Measurements from ENCODE around the gene ZNF282.

Gene ZNF282

GRCh38 chr7:149188637-149189259 is 6.6 kb upstream of the ZNF282 start:
- no peak for DNase-seq (ENCODE audit: low read depth in 2 of 2, low spot score in 1 of 2)

DNA sequence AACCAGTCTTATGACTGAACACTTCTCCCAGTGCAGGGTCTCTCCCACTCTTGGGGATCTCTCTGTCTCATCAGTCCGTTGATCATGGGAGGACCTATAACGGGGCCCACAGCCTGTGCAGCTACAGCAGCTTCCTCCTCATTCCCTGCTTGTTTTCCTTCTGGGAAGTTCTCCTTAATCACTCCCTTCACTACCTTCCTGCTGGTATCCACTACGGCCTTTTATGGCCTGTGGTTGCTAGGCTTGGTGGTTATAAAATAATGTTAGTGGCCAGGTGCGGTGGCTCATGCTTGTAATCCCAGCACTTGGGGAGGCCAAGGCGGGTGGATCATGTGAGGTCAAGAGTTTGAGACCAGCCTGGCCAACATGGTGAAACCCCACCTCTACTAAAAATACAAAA is 3.5 kb upstream of the ZNF282 start:
- no peak for DNase-seq (ENCODE audit: low read depth in 2 of 2, low spot score in 1 of 2)

DNA sequence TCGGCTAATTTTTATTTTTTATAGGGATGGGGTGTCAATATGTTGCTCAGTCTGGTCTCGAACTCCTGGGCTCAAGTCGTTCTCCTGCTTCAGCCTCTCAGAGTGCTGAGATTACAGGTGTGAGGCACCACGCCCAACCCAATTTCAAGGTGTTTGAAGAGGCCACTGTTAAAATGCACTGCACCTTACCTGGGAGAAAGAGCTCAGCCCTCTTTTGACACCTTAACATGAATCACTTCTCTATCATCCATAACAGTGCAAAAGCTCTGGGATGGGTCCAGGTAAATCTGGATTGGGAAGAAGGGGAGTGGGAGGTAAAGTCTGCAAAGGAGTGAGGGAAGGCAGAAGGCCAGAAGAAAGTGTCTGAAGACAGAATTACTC is 557 bp upstream of the ZNF282 start:
- DNase-seq (ENCODE audit: low read depth in 2 of 2, low spot score in 1 of 2) = no peak

GRCh38 chr7:149196151-149196704 is 882 bp downstream of the ZNF282 start:
- no peak for DNase-seq (ENCODE audit: low read depth in 2 of 2, low spot score in 1 of 2)

- DNase-seq (ENCODE audit: low read depth in 2 of 2, low spot score in 1 of 2) = no peak
Observed at GRCh38 chr7:149196705-149197171, 1.4 kb downstream of the ZNF282 start.

DNA sequence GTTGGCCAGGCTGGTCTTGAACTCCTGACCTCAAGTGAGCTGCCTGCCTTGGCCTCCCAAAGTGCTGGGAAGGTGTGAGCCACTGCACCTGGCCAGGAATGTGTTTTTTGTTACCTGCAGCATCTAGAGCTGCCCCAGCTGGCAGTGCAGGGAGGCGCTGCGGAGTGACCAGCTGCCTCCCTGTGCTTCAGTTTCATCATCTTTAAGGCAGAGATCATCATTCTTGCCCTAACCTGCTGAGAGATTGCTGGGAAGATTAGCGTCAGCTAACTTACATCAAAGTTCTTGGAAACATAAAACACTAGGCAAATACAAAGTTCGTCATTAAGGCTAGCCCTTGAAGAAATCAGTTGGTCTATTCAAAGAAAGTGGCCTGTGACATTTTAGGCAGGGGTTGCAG is 2.3 kb downstream of the ZNF282 start:
- no peak for DNase-seq (ENCODE audit: low read depth in 2 of 2, low spot score in 1 of 2)

DNA sequence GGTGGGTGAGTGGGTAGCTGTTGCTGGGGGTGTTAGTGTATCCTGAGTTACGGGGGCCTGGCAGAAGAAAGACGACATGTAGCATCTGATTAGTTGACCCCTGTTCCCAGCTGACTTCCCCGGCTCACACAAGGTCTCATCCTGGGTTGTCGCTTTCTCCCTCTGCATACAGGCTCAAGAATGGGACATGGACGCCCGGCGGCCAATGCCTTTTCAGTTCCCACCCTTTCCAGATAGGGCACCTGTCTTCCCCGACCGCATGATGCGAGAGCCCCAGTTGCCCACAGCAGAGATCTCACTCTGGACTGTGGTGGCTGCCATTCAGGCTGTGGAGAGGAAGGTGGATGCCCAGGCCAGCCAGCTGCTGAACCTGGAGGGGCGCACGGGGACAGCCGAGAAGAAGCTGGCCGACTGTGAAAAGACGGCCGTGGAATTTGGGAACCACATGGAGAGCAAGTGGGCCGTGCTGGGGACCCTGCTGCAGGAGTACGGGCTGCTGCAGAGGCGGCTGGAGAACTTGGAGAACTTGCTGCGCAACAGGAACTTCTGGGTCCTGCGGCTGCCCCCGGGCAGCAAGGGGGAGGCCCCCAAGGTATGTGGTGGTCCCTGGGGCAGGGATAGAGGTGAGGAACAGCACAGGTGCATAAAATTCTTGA is 2.9 kb downstream of the ZNF282 start:
- DNase-seq (ENCODE audit: low read depth in 2 of 2, low spot score in 1 of 2) = no peak

- DNase-seq (ENCODE audit: low read depth in 2 of 2, low spot score in 1 of 2) = no peak
Observed at GRCh38 chr7:149199234-149199995, 4.1 kb downstream of the ZNF282 start.

DNA sequence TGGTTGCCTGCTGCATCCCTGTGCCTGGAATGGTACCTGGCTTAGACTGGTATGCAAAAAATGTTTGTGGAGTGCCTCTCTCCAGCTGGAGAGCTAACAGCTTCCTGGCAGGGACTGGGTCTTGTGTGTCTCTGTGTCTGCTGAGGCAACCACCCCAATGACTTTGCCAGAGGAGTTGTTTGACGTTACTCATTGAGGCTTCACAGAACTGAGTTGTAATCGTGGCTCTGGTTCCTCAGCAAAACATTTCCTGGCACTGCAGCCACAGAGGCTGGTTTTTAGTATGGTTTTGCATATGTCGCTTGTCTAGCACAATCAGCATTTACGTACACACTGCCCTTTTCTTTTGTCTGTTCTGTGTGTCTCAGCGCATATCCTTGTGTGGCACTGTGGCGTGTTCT is 7.5 kb downstream of the ZNF282 start:
- no peak for DNase-seq (ENCODE audit: low read depth in 2 of 2, low spot score in 1 of 2)

DNA sequence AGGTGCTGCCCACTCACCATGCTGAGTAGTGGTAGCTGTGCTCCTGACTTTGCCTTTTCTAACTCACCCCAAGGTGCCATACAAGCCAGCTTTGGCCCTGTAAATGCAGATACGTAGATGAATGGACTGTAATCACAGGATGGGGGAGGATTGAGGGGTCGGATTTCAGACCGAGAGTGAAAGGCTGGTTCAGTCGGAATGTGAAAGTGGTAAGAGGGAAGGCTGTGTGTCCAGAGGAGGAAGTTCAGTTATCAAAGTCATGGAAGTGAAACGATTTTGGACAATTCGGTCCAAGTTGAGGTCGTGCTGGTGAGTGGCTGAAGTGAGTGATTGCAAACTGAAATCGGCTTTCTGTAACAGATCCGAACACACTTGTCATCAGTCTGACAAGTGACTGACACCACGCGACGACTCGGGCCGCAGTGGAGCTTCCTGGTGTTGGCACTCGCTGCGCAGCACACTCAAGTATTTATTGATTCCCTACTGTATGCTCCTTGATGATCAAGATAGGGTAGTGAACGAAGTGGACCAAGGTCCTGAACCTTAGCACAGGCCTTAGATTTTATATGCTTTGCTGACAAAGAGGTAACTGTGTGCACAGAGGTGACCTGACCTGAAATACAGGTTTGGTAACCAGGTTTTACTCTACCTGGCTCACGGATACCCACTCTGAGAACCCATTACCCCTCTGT is 10.5 kb downstream of the ZNF282 start:
- DNase-seq (ENCODE audit: low read depth in 2 of 2, low spot score in 1 of 2) = no peak

GRCh38 chr7:149207324-149208035 is 12.1 kb downstream of the ZNF282 start:
- DNase-seq (ENCODE audit: low read depth in 2 of 2, low spot score in 1 of 2) = no peak

DNA sequence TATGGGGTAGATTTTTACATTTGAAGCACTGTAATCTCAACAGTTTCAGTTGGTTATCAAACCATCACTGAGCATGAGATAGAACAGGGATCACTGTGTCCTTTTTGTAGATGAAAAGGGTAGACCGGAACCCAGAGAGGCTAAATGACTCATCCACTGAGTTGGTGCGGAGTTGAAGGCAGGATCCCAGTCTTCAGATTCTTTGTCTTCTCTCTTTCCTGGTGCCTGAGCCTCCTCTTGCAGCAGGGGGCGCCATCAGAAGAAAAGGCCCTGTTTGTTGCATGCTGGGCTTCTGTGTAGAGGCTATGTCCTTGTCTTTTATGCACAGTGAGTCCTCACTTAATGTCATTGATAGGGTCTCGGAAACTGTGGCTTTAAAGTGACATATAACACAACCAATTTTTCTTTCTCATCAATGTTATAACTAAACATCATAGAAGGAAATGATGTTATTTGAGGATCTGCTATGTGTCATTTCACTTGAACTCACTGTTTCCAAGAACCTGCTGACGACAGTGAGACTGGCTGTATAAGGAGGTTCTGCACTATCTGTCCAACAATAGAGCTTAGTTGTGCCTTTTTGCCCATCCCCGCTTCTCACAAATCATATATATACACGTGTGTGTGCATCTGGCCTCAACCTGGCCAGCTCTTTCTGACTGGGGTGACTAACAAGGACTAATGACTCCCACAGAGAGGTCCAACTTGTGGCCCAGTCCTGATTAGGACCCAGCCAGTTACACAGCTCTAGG is 14.3 kb downstream of the ZNF282 start:
- DNase-seq (ENCODE audit: low read depth in 2 of 2, low spot score in 1 of 2) = peak; percentile 18 to 47

DNA sequence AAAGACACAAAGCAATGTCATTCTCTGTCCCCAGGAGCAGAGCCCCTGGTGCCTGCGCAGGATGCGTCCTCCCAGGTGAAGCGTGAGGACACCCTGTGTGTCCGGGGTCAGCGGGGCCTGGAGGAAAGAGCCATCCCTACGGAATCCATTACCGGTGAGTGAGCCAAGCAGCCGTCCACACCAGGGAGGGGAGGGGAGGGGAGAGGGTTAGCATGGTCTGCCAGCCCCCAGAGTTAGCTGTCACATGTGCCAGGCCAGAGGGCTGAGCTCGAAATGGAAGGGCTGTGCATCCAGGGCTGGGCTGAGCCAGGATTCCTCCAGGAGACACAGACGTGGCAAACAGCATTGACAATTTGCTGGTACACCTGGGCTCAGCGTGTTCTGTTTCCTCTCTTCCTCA is 15.2 kb downstream of the ZNF282 start:
- no peak for DNase-seq (ENCODE audit: low read depth in 2 of 2, low spot score in 1 of 2)

GRCh38 chr7:149214020-149214720 is 18.8 kb downstream of the ZNF282 start:
- DNase-seq (ENCODE audit: low read depth in 2 of 2, low spot score in 1 of 2) = no peak

DNA sequence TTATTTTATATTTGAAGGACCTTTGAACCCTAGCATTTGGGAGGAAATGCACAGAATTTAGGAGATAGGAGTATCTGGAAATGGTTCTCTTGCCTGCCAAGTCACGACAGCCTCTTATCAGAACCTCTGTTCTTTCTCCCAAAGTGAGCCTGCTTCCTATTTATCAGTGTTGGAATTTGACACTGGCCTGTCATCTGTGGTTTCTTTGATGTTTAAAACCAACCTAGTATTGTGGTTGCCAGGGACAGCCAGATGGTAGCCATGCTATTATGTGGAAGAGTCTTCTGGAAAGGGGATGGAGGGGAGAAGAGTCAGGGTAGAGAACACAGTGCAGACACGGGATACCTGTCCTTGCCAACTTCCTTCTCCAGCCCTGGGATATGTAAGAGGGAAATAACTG is 21.1 kb downstream of the ZNF282 start:
- no peak for DNase-seq (ENCODE audit: low read depth in 2 of 2, low spot score in 1 of 2)

DNA sequence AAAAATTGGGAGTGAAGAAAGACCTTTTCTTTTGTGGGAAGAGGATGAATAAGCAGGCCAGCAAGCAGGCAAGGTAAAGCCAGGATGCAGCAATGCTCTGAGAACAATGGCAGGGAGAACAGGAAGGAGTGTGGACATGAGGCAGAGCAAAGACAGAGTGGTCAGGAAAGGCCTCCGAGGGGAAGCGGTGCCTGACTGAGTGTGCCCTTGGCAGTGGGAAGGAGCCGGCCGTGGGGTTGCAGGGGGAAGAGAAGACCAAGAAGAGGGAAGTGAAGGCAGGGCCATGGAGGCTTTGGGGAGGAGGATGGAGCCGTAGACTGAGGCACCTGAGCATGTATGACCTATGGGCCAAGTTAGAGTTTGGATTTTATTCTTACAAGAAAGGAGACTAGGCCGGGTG is 22.2 kb downstream of the ZNF282 start:
- DNase-seq (ENCODE audit: low read depth in 2 of 2, low spot score in 1 of 2) = no peak

DNA sequence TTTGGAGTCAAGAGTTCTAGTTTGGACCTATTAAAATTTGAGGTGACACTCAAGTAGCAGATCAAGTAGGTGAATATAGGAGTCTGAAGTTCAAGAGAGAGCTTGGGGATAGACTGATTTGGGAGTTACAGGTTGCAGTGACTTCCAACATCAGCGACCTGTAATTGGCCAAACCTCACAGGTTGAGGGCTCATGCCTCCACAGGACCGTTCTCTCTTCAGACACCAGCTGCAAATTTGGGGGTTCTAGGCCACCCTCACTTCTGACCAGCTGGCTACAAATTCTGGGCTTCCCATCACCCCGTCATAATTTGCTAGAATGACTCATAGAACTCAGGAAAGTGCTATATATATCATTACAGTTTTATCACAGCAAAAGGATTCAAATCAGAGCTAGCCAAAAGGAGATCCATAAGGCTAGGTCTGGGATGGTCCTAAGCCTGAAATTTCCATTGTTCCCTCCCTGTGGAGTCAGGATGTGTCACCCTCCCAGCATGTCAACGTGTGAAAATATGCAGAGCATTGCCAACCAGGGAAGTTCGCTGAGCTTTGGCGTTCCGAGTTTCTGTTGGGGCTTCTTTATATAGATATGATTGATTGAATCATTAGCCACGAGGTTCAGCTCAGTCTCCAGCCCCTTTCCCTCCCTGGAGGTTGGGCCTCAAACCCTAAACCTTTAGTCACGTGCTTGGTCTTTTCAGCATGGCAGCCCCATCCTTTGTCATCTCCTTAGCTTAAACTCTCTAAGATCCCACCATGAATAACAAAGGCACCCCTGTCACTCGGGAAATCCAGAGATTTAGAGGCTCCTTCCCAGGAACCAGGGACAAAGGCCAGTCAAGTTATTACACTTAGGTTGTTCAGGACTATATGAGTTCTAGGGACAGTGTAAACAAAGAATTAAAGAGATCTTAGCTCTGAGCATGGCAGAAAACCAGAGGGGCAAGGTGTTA is 23.4 kb downstream of the ZNF282 start:
- no peak for DNase-seq (ENCODE audit: low read depth in 2 of 2, low spot score in 1 of 2)

DNA sequence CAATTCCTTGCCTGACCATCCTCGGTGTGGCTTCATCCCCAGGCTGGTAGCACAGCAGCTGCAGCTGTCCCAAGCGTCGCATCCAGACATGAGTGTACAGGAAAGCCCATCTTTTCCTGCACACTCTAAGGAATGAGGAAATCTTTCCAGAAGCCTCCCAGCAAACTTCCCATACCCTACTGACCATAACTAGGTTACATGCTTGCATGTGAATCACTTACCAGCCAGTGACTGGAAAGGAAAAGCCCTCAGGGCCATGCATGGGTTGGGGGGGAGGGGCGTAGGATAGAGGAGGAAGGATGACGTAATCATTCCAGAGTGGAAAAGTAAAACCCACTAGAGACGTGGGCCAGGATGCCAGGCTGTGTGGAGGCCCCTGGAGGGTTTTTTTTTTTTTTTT is 25.2 kb downstream of the ZNF282 start:
- no peak for DNase-seq (ENCODE audit: low read depth in 2 of 2, low spot score in 1 of 2)

Measured in stimulated activated CD8-positive, alpha-beta memory T cell treated with anti-CD3 and anti-CD28 coated beads, Interleukin-4, amount 100 ng/mL, for 4 hours (primary cell).